K562 (cell line): ENCODE data around the gene EPM2A. TPM values are rescaled to one million over a fixed set of nuclear protein-coding genes. Genes with fewer than 3 reads are reported as not detected.

ENCODE experiments used
- ATF7 ChIP-seq: fragments of 450-650 bp; IDR thresholded peaks from 2 replicates; pipeline ENCODE4 v1.7.1; 2014; ENCODE audit warnings: mild to moderate bottlenecking, moderate library complexity
- CC2D1A ChIP-seq: fragments of 450-650 bp; IDR thresholded peaks from 2 replicates; pipeline ENCODE4 v1.6.1; 2017; ENCODE audit warnings: mild to moderate bottlenecking
- DNMT1 ChIP-seq: fragments of 450-650 bp; IDR thresholded peaks from 2 replicates; pipeline ENCODE4 v1.6.1; 2016; ENCODE audit warnings: antibody characterized with exemption, mild to moderate bottlenecking
- FOS ChIP-seq: IDR thresholded peaks from 3 replicates; pipeline ENCODE4 v1.6.1; 2011; ENCODE audit not compliant: insufficient read length; ENCODE audit errors: extremely low read depth
- GABPB1 ChIP-seq: sonication (generic); formaldehyde crosslinking; IDR thresholded peaks from 2 replicates; pipeline ENCODE4 v1.8.0; 2022; ENCODE audit warnings: mild to moderate bottlenecking, missing genetic modification reagents
- JUNB ChIP-seq: fragments of 450-650 bp; formaldehyde crosslinking; conservative IDR thresholded peaks from 2 replicates; pipeline ENCODE4 v1.4.0; 2020; ENCODE audit warnings: mild to moderate bottlenecking
- KAT8 ChIP-seq: fragments of 450-650 bp; IDR thresholded peaks from 2 replicates; pipeline ENCODE4 v1.6.1; 2016; ENCODE audit warnings: low read depth, mild to moderate bottlenecking
- POLR2A ChIP-seq: fragments of 450-650 bp; conservative IDR thresholded peaks from 2 replicates; pipeline ENCODE4 v1.6.1; 2016
- PRDM10 ChIP-seq: fragments of 450-650 bp; IDR thresholded peaks from 2 replicates; pipeline ENCODE4 v1.6.1; 2018; ENCODE audit not compliant: partially characterized antibody
- PRMT5 ChIP-seq: sonication (generic); formaldehyde crosslinking; IDR thresholded peaks from 2 replicates; pipeline ENCODE4 v1.5.0; 2020; ENCODE audit warnings: missing genetic modification reagents
- SMARCB1 ChIP-seq: IDR thresholded peaks from 2 replicates; pipeline ENCODE4 v1.6.1; 2011; ENCODE audit warnings: improper control_type of control experiment, low read depth; ENCODE audit not compliant: insufficient read length
- SPI1 ChIP-seq: IDR thresholded peaks from 2 replicates; pipeline ENCODE4 v1.6.1; 2011; ENCODE audit warnings: low read depth, low read length, control low read depth, borderline replicate concordance
- TBL1XR1 ChIP-seq, 2 experiments: IDR thresholded peaks; 2 replicates each; pipeline ENCODE4 v1.6.1; 2012; ENCODE audit warnings: improper control_type of control experiment in 2 of 2, low read length in 2 of 2, mild to moderate bottlenecking in 1 of 2
- TEAD1 ChIP-seq, 2 experiments: fragments of 450-650 bp in 1 of 2; sonication (generic) in 1 of 2; formaldehyde crosslinking; IDR thresholded peaks; 2 replicates each; pipeline versions ENCODE4 v1.4.0 to v1.8.0; 2020 to 2022; ENCODE audit warnings: mild to moderate bottlenecking in 2 of 2, missing genetic modification reagents in 1 of 2
- ZFX ChIP-seq: sonication (generic); formaldehyde crosslinking; IDR thresholded peaks from 2 replicates; pipeline ENCODE4 v1.8.0; 2022; ENCODE audit warnings: mild to moderate bottlenecking, missing genetic modification reagents, moderate library complexity
- ZNF41 ChIP-seq: fragments of 250-450 bp; sonication (Bioruptor Pico); conservative IDR thresholded peaks from 2 replicates; pipeline ENCODE4 v1.4.0; 2020; ENCODE audit warnings: mild to moderate bottlenecking
- ZNF586 ChIP-seq: fragments of 450-650 bp; formaldehyde crosslinking; conservative IDR thresholded peaks from 2 replicates; pipeline ENCODE4 v1.4.0; 2020; ENCODE audit warnings: mild to moderate bottlenecking, moderate library complexity
- ZNF76 ChIP-seq: fragments of 250-450 bp; sonication (Bioruptor Pico); IDR thresholded peaks from 2 replicates; pipeline ENCODE4 v1.4.0; 2020; ENCODE audit warnings: mild to moderate bottlenecking, moderate library complexity, borderline replicate concordance
- ZNF764 ChIP-seq: fragments of 250-450 bp; sonication (Bioruptor Pico); IDR thresholded peaks from 2 replicates; pipeline ENCODE4 v1.4.0; 2020; ENCODE audit warnings: low read depth, mild to moderate bottlenecking, moderate library complexity
- ZNF830 ChIP-seq: fragments of 250-450 bp; sonication (Bioruptor Pico); IDR thresholded peaks from 2 replicates; pipeline ENCODE4 v1.5.0; 2021; ENCODE audit warnings: mild to moderate bottlenecking
- polyA plus RNA-seq, 8 experiments: library from polyadenylated mRNA; depleted of rRNA in 4 of 8; stranded (reverse) in 5 of 8; unstranded in 3 of 8; fragments of >200 nt; fragmentation: Nextera tagmentation in 2 of 8; fragmentation: Illumina TruSeq in 1 of 8; extraction: Ambion mirVana in 2 of 8; extraction: Trizol in 1 of 8; gene quantifications; 2 replicates each; pipeline versions ENCODE4 v1.2.1 to v1.2.3, GENCODE V29; 2011 to 2014; ENCODE audit warnings: inconsistent platforms in 1 of 8, missing spikeins in 1 of 8
- total RNA-seq, 7 experiments: library from RNA; depleted of rRNA in 6 of 7; stranded (reverse); fragments of >200 nt in 6 of 7; fragmentation: Illumina TruSeq in 2 of 7; extraction: Trizol in 2 of 7; gene quantifications; 2 replicates each; pipeline versions ENCODE4 v1.2.1 to v1.2.3, GENCODE V29; 2011 to 2021; ENCODE audit warnings: low replicate concordance in 1 of 7
- TF ChIP-seq, protein P1 (sequence below): fragments of 250-450 bp; sonication (Bioruptor Pico); IDR thresholded peaks from 2 replicates; pipeline ENCODE4 v1.9.0; 2021; ENCODE audit warnings: mild to moderate bottlenecking, inconsistent platforms
- TF ChIP-seq, protein P2 (sequence below): fragments of 450-650 bp; IDR thresholded peaks from one replicate; pipeline ENCODE4 v1.6.1; 2018; ENCODE audit warnings: mild to moderate bottlenecking, moderate library complexity; ENCODE audit not compliant: partially characterized antibody

EPM2A gene
- total and polyA plus RNA-seq, 9 of the 15 experiments (the other 6 are each of a cell fraction or from before 2014, with no cell fraction given) = 0.35 to 5.3 (median 2.5) TPM

DNA sequence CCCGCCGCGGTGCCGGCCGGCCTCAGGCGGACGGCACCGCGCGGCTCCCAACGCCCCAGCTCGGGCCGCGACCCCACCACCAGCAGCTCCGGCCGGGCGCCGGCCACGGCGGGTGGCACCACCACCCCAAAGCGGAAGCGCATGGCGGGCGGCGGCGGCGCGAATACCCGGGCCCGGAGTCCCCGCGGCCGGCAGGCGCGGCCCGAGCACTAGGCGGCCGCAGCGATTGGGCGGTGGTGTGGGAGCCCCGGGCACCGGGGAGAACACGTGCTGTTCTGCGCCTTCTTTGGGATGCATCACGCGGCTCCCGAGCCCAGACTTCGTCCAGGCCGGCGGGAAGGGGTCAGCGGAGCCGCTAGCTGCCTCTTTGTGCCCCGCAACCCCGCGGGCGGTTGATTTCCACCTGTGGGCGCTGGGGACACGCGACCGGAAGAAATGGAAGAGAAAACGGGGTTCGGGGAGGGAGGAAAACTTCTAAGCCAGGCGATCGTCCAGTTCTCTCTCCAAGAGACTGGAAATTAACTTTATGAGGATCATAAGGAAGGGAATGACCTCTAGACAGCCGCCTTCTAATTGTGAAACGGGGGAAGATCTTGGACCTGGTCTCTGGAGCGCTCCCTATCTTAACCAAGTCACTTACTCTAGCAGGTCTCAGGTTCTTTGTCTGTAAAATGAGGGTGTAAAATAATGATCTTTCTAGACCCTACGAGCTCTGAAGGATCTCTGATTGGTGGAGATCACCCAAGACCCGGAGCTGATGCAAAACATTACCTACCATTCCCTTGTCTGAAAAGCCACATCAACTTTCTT, at the start of gene EPM2A (continued):
- TF ChIP-seq ZFX (CRISPR knock-in tag) (peak; percentile 88), KAT8 (no peak), JUNB (CRISPR knock-in tag) (no peak), PRDM10 (peak; percentile 51), ZNF76 (CRISPR knock-in tag) (no peak), ATF7 (no peak), SPI1 (peak; percentile 50), ZNF41 (CRISPR knock-in tag) (no peak), FOS (no peak), SMARCB1 (no peak), POLR2A (peak; percentile 75), TBL1XR1 (IDR thresholded peaks at IDR 0.05; ENCODE audit: low read length in 2 of 2) (no peak), ZNF586 (CRISPR knock-in tag) (no peak), CC2D1A (no peak), DNMT1 (no peak), PRMT5 (no peak), ZNF764 (CRISPR knock-in tag) (0 out of 2 replicates have a peak, but pooled peaks have one; percentile 31), GABPB1 (CRISPR knock-in tag) (peak; percentile 56; the same call in 1 of the 2 replicates), ZNF830 (CRISPR knock-in tag) (no peak), TEAD1 (CRISPR knock-in tag; IDR thresholded peaks at IDR 0.05) (peak; percentile 37 to 65; a peak in 2 of 4 replicates)
- TF ChIP-seq, protein P1, sequence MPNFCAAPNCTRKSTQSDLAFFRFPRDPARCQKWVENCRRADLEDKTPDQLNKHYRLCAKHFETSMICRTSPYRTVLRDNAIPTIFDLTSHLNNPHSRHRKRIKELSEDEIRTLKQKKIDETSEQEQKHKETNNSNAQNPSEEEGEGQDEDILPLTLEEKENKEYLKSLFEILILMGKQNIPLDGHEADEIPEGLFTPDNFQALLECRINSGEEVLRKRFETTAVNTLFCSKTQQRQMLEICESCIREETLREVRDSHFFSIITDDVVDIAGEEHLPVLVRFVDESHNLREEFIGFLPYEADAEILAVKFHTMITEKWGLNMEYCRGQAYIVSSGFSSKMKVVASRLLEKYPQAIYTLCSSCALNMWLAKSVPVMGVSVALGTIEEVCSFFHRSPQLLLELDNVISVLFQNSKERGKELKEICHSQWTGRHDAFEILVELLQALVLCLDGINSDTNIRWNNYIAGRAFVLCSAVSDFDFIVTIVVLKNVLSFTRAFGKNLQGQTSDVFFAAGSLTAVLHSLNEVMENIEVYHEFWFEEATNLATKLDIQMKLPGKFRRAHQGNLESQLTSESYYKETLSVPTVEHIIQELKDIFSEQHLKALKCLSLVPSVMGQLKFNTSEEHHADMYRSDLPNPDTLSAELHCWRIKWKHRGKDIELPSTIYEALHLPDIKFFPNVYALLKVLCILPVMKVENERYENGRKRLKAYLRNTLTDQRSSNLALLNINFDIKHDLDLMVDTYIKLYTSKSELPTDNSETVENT (CRISPR knock-in tag) = 0 out of 2 replicates have a peak, but pooled peaks have one; percentile 6
- TF ChIP-seq, protein P2, sequence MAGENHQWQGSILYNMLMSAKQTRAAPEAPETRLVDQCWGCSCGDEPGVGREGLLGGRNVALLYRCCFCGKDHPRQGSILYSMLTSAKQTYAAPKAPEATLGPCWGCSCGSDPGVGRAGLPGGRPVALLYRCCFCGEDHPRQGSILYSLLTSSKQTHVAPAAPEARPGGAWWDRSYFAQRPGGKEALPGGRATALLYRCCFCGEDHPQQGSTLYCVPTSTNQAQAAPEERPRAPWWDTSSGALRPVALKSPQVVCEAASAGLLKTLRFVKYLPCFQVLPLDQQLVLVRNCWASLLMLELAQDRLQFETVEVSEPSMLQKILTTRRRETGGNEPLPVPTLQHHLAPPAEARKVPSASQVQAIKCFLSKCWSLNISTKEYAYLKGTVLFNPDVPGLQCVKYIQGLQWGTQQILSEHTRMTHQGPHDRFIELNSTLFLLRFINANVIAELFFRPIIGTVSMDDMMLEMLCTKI = no peak
